ENCODE measurements around the gene LRRC70.
"Not testable (repeated sequence)": the region's sequence is repeated elsewhere in the genome, so short reads cannot be mapped to it uniquely, and the experiment has no call there.

Gene LRRC70

DNA sequence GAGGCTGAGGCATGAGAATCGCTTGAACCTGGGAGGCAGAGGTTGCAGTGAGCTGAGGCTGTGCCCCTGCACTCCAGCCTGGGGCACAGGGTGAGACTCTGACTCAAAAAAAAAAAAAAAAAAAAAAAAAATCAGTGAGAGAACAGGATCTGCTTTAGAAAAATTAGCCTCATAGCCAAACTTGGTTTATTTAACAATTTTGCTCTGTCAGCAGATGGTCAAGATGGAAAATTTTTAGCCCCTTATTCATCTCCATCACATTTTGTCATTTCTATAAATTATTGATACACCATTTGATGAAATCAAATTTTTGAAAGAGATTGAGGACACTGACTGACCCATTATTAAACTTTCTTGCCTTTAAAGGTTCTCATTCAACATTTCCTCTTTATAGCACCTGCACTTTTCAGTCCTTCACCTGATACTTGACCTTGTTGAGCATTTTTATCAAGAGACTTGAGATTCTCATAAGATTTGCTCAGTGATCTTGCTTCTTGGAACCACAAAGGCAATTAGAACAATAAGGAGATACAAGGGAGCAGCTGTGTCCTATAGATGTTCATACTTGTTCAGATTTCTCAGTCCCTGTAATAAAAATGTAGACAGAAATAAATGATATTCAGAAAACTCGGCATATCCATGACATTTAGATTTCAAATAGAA lies 38.1 kb downstream of the LRRC70 start:
- no peak overlapping the region for H3K4me3 ChIP-seq (ENCODE audit: low read depth, low read length)
- TF ChIP-seq, protein P1, sequence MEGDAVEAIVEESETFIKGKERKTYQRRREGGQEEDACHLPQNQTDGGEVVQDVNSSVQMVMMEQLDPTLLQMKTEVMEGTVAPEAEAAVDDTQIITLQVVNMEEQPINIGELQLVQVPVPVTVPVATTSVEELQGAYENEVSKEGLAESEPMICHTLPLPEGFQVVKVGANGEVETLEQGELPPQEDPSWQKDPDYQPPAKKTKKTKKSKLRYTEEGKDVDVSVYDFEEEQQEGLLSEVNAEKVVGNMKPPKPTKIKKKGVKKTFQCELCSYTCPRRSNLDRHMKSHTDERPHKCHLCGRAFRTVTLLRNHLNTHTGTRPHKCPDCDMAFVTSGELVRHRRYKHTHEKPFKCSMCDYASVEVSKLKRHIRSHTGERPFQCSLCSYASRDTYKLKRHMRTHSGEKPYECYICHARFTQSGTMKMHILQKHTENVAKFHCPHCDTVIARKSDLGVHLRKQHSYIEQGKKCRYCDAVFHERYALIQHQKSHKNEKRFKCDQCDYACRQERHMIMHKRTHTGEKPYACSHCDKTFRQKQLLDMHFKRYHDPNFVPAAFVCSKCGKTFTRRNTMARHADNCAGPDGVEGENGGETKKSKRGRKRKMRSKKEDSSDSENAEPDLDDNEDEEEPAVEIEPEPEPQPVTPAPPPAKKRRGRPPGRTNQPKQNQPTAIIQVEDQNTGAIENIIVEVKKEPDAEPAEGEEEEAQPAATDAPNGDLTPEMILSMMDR (IDR thresholded peaks at IDR 0.05; ENCODE audit: borderline replicate concordance, insufficient read depth, low read depth, low read length), result no peak

DNA sequence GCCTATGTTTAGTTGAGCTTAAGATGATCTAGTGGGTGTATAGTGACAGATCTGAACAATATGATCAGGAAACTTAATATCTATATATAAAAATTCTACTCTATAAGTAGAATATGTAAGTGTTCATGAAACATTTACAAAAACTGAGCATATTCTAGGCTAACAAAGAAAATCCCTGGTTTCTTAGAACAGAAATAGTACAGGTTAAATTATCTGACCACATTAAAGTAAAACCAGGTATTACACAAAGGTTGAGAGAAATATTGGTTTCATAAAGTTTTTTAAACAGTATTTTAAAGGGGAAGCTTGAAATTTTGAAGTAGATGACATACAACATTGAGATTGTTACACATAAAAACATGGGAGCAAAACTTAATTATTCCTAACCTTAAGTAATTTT lies 39.3 kb downstream of the LRRC70 start:
- TF ChIP-seq, protein P1 (IDR thresholded peaks at IDR 0.05; ENCODE audit: borderline replicate concordance, insufficient read depth, low read depth, low read length), result no peak
- H3K4me3 ChIP-seq (ENCODE audit: low read depth, low read length), result no peak overlapping the region

DNA sequence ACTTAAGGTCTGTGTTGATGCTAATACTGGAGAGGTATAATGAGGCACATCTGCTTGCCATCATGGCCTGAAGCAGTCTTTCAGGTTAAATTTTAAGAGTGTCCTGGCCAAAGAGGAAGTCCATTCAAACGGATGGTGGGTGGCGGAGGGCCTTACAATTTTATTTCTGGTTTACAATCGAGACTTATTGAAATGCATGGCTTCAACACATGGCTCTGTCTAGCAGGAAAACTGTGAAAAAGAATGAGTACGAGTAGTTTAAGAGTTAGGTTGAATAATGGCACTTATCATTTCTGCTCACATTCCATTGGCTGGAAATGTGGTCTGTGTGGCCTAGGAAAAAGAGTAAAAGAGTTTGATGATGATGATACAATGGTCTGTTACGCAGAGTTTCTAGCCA lies 42.1 kb downstream of the LRRC70 start:
- TF ChIP-seq, protein P1 (IDR thresholded peaks at IDR 0.05; ENCODE audit: borderline replicate concordance, insufficient read depth, low read depth, low read length), result no peak
- H3K4me3 ChIP-seq (ENCODE audit: low read depth, low read length), result no peak overlapping the region

DNA sequence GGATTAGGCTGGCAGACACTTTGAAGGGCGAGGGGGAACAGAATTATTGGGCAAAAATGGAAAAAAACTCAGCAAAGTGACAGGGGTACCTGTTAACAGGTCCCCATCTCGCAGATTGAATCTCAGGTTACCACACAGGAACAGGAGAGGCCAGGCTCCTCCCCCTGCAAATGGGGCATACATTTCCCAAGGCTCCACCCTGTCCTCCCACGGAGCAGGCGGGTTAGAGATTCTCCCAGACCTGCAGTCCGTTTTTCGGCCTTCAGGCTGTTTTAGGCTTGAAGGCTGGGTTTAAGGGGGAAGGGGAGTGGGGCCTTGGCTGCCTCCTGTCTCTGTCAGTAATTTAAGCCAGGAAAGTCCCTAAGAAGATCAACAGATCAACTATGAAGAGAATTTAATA lies 42.7 kb downstream of the LRRC70 start:
- TF ChIP-seq, protein P1 (IDR thresholded peaks at IDR 0.05; ENCODE audit: borderline replicate concordance, insufficient read depth, low read depth, low read length), result no peak
- H3K4me3 ChIP-seq (ENCODE audit: low read depth, low read length), result no peak overlapping the region

DNA sequence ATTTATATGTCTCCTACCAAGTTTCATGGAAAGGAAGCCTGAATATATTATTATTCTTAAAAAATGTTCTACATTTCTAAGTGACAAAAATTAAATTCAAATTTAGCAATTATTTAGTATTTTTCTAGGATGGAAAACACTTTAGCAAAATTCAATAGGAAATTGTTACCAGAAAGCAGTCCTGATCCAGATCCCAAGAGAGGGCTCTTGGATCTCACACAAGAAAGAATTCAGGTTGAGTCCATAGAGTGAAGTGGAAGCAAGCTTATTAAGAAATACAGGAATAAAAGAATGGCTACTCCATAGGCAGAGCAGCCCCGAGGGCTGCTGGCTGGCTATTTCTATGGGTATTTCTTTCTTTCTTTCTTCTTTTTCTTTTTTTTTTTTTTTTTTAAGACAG lies 44.7 kb downstream of the LRRC70 start:
- no peak overlapping the region for H3K4me3 ChIP-seq (ENCODE audit: low read depth, low read length)
- TF ChIP-seq, protein P1 (IDR thresholded peaks at IDR 0.05; ENCODE audit: borderline replicate concordance, insufficient read depth, low read depth, low read length), result no peak

DNA sequence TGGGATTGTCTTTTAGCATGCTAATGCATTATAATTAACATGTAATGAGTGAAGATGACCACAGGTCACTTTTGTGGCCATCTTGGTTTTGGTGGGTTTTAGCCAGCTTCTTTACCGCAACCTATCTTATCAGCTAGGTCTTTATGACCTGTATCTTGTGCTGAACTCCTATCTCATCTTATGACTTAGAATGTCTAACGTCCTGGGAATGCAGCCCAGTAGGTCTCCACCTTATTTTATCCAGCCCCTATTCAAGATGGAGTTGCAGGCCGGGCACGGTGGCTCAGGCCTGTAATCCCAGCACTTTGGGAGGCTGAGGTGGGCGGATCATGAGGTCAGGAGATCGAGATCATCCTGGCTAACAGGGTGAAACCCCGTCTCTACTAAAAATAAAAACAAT lies 45.8 kb downstream of the LRRC70 start:
- not testable (repeated sequence) for H3K4me3 ChIP-seq (ENCODE audit: low read depth, low read length)

DNA sequence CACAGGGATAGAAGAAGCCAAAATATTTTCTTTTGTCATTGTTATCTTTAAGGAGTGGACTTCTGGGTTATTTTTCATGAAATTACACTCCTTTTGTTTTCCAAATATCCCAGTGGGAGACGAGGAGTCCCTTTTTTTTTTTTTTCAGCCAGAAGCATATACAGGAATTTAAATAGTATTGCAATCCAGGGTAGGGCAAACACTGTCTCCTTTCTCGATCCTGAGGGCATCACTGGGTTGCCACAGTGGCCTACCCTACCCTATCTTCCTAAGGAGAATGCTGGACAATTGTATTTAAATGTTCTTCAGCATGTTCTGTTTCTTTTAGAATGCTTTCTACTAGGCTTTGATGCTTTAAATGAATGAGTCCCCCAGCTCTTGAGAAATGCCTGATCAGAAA lies 47.9 kb downstream of the LRRC70 start:
- TF ChIP-seq, protein P1 (IDR thresholded peaks at IDR 0.05; ENCODE audit: borderline replicate concordance, insufficient read depth, low read depth, low read length), result no peak
- H3K4me3 ChIP-seq (ENCODE audit: low read depth, low read length), result no peak overlapping the region

DNA sequence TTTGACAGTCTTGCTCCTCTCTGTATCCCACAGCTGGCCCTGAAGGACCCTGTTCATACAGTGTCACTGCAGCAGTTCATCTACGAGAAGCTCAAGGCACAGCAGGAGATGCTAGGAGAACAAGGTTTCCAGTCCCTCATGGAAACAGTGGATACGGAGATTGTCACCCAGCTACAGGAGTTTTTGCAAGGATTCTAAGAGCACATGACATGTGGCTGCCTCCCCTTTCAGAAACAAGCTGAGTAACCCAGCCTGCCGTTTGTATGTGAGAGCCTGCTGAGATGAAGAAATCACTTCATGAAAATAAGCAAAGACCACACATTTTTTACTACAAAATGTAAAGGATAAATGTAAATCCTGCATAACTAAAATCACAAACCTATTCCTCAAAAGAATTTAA lies 48.5 kb downstream of the LRRC70 start:
- TF ChIP-seq, protein P1 (IDR thresholded peaks at IDR 0.05; ENCODE audit: borderline replicate concordance, insufficient read depth, low read depth, low read length), result no peak
- no peak overlapping the region for H3K4me3 ChIP-seq (ENCODE audit: low read depth, low read length)
